NCI-H2227 (cell line): ENCODE results near the gene SLC24A1.
"Not testable (repeated sequence)": the region's sequence is repeated elsewhere in the genome, so short reads cannot be mapped to it uniquely, and the experiment has no call there.

ENCODE experiments used
- DNase-seq: peaks from one replicate; lab custom pipeline; 2025; ENCODE audit not compliant: unreplicated experiment; lab: John Stamatoyannopoulos, UW

Gene SLC24A1

DNA sequence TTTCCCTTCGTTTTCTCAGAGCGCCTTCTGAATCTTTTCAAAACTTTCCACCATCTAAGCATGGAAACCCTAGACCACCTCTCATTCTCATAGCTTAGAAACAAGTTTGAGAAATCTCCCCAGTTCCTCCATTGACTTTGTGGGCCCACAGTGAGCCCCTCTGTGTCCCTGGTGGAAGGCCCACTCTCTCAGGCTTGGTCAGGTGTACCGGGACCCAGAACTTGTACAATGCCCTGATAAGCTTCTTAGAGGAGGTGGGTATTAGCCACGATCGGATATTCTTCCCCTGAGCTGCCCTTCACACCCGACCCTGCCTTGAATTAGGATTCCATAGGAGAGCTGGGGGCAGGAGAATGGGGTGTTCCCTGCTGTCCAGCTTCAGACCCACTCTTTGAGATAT is at the start of gene SLC24A1:
TSS of gene SLC24A1 (plus strand) at position 301 of the 400 bp plus-strand sequence. CDS start 2,143 bp downstream, outside the sequence.
- no peak for DNase-seq

DNA sequence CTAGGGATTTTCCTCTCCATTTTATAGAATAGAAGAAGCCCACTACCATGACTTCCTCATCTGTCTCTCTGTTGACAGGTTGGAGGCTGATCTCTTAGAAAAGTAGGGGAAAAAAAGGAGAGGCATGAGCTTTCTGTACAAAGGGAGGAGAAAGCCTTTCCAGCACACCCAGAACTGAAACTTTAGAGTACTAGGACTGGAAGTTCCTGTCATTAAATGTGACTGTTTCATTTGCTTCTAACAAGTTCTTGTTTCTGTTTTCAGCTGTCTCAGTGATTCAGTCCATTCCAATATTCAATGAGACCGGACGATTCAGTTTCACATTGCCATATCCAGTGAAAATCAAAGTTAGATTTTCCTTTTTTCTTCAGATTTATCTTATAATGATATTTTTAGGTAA is 49.8 kb upstream of the SLC24A1 start:
- no peak for DNase-seq

DNA sequence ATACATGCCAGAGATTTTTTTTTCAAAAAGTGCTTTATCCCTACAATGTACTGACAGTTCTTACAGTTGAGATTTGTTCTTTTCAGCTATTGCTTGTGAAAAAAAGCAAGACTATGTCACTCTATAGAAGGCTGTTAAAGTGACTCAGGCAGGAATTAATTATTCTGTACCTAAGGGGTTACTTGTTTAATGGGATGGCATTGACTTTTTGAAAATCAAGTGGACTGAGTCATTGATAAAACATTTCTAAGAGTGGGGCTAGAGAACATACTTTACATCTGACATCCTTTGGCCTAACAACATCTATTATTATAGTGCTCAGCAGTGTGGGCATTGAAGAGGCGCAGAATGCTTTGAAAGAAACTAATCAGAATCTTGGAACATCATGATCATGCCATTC is 45.1 kb upstream of the SLC24A1 start:
- no peak for DNase-seq

DNA sequence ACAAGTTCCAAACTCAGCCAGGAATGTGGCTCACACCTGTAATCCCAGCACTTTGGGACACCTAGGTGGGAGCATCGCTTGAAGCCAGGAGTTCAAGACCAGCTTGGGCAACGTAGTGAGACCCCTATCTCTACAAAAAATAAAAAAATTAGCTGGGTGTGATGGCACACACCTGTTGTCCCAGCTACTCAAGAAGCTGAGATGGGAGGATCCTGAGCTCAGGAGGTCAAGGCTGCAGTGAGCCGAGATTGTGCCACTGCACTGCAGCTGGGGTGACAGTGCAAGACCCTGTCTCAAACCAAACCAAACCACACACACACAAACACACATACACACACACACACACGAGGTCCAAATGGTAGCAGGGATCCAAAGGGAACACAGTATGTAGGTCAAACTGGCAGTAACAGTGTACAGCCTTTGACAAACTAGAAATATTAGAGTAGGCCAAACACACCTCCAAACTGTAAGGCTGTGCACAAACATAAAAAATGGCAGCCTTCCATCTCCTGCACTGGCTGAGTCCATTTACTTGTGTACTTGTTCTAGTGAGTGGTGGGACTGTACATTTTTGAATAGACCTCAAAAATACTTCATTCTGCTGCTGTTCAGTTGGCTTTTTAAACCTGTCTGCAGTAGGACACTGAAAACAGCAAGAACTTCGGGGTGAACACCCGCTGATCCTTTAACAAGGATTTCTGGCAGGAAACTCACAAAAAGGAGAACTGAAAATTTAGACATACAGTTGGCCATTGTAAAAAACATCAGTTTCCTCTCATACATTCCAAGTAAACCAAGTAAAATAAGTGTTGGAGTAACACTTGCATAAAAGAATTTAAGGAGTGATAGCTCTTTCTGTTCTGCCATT is 44.4 kb upstream of the SLC24A1 start:
- no peak for DNase-seq

DNA sequence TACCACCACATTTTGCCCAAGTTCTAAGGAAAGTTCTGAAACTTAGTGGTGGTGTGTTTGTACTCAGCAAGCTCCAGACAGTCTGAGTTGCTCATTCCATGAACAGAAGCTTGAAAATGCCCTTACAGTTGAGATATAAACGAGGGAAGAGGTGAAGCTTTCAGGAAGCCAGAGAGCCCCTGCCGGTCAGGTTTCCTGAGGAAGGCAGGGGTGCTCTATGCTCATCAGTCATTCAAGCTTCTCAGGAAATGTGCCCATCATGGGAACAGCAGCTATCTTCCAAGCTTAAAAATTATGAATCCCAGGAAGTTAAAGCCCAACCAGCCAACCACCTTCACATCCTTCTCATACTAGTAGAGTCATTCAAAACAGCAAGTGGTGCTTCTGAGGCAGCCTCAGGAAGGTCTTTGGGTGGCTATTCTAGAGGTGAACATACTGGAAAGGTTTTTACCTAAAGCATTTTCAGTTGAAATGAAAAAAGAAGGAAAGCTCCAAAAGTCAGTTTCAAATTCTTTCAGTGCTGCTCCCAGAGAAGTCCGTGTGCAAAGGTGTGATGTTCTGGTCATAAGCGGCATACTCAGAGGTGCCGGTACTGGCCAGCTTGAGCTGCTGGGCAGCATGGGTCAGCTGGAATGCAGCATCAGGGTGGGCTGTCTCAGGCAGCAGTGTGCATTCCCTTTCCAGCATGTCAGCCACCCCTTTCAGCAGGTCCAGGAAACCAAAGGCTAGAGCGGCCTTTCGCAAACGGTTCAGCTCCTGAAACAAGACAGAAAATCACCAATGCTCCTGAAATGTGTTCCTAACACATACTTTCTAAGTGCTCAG is 42.6 kb upstream of the SLC24A1 start:
- no peak for DNase-seq

DNA sequence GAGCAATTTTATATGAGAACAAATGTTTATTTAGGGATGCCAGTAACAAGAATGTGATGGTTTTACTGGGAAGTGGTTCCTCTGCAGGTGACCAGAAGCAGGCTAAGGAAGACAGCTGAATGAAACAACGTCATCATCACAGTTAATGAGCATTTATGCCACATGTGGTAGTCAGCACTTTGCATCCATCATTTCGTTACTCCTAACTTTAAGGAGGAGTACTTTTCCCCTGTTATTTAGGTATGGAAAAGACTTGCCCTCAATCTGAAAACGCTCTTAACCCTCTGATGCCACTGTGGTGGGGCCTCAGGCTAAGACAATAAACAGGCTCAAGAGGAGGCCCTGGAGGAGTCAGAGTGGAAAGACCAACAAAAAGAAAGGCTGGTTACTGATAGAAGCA is 42.0 kb upstream of the SLC24A1 start:
- DNase-seq, result no peak

DNA sequence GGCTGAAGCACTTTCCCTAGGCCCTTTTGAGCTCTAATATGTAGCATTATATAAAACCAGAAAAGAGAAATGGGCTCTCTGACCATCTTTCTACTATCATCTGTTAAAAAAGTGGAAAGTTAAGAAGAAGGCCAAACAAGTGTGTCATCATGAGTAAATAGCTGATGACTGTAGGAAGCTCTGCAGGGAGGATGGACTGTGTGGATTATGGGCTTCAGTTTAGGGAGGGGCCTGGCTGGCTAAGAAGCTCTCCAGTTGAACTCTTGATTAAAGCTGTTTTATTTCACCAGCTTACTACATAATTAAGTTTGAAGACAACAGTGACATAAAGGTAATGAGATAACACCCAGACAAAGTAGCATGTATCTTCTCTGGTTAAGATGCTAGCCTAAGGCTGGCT is 41.5 kb upstream of the SLC24A1 start:
- DNase-seq, result no peak

DNA sequence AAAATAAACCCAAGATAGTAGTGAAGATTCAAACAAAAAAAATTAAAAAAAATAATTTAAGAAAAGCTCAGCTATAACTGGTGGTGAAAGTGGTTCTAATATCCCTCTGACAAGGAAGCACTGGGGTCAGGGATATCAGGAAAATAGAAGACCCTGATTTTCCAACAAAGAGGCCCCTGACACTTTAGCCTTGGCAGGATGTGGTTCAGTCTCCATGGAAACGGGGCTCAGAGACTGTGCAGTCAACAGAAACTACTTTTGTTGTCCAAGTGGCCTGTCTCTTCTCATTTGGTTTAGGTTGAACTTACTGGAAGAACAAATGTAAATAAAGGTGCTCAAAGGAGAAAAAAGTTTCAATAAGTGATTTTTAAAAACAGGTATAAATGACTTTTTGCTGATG is 38.0 kb upstream of the SLC24A1 start:
- no peak for DNase-seq

DNA sequence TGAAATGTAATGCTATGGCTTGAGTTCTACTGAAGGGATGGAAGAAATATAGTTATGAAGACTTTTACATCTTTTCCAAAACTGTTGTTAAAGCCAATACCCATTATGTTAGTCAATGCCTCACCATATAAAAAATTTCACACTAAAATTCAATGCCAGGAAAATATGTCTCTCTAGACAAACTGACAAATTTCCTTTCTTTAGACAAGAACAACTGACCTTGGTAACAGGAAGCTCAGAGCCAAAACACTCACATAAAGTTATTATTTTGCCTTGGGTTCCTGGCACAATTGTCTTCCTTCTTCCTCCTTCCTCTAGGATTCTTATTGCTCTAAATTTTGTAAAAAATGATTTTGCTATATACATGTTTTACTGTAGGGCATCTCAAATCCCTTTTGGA is 37.5 kb upstream of the SLC24A1 start:
- DNase-seq, result no peak

DNA sequence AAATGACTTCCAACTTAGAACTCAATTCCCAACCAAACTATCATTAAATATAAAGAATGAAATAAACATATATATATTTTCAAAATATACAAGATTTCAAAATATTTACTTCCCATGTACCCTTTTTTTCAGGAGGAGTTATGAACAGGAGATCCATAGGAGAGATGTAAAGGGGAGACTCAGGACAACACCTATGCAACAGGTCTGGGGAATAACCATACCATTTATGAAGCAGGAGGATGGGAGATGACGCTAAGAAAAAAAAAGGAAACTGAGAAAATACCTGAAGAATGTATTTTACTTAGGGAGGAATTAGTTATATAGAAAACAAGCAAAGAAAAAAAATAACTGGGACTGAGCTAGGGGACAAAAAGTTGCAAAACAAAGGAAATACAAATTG is 34.6 kb upstream of the SLC24A1 start:
- DNase-seq, result no peak

DNA sequence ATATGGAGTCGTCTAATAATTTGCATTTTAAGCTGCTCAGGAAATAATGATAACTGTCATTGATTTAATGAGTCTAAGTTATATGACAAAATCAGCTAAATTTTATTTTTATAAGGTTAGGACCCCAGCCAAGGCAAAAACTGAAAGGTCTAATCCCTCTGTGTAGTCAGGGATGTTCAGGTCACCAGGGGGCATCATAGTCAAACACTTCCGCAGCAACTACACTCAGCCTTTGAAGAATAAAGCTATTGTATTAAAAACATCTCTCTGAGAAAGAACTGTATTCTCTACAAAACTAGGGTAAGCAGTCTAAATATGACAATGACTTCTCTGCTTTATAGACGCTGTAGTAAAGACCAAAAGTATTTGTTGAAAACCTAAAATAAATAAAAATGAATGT is 25.8 kb upstream of the SLC24A1 start:
- DNase-seq, result no peak

DNA sequence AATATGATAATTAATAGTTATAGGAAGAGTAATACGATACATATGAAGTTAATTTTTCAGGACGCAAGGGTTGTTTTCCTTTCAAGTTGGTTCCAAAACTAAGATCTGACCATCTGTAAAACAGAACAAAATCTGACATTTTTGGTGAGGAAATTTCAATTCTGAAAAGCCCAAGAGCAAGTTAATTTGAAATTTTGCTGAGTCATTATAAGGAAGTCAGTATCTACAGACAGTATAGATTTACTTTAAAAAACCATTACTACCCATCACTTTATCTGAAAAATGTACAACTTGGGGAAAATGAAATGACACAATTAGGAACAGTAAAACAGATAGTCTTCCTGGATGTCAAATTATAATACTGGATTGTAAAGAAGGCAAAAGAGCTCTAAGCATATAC is 23.3 kb upstream of the SLC24A1 start:
- no peak for DNase-seq

DNA sequence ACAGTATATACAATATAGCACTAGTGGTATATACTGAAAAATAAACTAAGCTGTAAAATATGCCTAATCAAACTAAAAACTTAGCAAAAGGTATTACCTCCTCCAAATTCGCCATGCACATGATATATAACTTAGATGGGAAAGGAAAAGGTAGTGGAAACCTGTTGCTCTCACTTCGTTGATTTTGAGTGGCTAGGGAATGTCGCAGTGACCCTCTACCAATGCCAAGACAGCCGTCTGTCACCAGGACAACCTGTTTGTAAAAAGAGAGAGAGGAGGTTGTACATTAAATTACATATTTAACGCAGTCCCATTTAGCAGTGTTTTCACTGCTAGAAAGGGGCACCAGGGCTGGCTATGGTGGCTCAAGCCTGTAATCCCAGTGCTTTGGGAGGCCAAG is 22.1 kb upstream of the SLC24A1 start:
- DNase-seq, result no peak

DNA sequence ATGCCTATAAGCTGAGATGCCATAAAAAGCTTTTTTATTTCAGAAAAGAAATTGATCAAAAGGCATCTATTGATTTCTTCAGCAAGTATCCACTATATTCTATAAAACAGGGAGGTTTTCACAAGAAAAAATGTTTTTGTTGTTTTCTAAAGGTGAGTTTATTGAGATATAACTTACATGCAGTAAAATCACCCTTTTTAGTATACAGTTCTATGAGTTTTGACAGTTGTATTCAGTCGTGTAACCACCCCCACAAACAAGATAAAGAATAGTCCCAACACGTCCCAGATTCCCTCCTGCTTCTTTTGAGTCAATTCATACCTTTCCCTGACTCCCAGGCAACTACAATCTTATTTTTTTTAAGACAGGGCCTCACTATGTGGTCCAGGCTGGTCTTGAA is 18.6 kb upstream of the SLC24A1 start:
- no peak for DNase-seq

DNA sequence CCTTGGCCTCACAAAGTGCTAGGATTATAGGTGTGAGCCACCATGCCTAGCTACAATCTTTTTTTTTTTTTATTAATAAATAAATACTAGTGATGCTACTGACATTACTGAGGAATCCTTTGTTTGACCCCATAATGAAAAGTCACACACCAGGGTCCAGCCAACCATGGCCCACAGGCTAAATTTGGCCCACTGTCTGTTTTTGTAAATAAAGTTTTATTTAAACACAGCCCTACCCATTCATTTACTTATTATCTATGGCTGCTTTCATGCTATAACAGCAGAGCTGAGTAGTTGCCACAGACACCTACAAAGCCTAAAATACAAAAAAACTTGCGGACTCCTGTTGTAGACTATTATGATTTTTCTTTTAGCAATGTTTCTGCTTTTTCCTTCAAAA is 18.2 kb upstream of the SLC24A1 start:
- no peak for DNase-seq

DNA sequence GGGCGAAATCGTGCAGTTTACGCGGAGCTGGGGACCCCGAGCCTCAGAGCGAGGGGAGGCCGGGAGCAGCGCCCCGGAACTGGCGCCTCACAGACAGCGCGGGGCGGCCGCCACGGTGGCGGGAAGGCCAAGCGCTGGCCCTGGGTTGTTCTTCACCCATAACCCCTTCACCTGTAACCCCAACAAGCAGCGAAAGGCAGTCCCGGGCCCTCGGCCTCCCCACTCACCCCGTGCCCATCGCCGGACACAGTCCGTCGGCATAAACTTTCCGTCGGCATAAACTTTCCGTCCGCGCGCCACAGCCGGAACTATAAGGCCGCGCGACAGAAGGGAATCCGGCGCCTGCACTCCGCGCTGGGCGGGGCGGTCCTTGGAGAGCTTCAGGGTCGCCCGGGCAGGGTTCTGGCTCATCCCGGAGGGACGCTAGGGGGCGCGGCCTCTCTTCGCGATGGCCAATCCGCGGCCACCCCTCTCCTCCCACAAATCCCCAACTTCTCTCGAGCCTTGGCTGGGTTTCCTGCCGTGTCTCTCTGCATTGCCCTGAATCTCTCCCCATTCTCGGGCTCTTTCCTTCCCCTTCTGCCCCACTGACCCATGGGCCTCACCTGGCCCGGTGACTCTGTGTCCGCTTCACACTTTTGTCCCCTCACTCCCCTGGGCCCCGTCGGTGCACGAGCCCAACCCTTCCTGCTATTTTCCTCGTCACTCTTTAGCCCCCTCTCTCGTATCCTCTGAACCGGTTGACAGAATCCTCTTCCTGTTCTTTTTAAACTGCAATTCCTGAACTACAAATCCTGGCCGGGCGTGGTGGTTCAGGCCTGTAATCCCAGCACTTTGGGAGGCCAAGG is 10.6 kb upstream of the SLC24A1 start, which contains the start of gene INTS14:
TSS of gene INTS14 (minus strand) at position 261 of the 848 bp plus-strand sequence. CDS start 3,751 bp downstream, outside the sequence.
- peak; percentile 96 for DNase-seq

DNA sequence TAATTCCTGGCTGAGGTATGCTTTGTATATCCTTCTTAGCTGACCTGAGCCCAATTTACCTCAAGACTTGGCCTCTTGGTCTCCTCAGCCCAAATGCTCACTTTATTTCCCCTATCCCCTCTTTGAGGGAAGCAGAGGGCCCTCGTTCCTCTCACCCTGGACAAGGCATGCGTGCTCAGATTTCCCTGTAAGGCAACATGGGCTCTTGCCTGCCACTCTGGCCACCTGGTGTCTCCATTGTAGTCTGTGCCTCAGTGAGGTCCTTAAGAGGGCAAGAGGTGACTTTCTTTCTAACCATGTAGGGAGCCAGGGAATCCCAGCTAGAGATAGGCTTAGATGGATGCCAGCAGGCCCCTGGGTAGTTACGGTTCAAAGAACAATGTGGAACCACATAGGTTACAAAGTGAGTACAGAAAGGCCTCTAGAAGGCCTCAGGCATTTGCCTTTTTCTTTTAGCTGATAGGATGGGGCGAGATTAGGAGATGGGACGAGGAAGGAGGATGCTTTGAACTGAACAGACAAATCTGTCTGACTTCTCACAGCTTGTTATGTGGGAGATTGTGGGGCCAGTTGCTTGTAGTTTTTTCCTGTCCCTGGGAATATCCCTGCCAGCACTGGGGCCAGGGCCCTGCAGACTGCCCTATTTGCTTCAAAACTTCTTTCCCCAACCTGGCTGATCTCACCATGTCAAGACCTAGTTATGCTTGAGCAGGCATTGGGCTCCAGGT is 9.7 kb upstream of the SLC24A1 start:
- no peak for DNase-seq

DNA sequence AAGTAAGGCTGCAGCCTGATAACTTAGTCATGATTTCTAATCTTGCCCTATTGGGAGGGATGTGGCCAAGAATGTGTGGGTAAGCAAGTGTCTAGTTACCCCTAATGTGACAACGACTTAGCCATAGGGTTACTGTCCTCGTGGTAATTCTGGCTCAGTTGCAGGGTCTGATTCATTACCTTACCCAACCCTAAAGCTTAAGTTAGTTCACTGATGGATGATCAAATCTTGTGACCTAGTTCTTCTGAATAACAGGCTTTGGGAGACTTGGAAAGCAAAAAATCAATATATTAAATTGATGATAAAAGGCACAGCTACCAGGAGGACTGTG is 9.2 kb upstream of the SLC24A1 start:
- DNase-seq, result no peak

DNA sequence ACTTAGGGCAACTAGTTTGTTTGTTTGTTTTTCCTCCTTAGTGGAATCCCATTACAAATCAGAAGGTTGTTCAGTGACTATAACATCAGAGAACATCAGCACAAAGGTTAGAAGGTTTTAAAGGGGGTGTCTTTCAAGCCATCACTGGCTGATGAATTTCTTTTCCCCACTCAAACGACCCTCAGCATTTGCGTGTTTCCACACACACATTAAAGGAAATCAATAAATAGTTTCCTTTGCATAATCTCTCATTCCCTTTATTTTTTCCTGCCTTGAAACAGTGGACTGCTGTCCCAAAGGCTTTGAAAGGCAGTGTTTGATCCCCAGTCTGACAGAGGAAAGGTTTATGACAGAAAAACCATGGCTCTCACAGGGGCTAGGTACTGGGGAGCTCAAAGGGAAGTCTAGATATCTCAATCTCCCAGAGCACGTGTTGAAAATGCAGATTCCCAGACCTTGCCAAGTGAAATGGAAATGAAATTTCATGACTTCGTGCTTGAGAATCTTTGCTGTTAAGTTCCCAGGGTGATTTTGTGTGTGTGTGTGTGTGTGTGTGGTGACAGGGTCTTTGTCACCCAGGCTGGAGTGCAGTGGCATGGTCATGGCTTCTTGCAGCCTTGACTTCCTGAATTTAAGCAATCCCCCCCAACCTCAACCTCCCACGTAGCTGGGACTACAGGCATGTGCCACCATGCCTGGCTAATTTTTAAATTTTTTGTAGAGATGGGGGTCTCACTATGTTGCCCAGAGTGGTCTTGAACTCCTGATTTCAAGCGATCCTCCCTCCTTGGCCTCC is 8.6 kb upstream of the SLC24A1 start:
- no peak for DNase-seq

DNA sequence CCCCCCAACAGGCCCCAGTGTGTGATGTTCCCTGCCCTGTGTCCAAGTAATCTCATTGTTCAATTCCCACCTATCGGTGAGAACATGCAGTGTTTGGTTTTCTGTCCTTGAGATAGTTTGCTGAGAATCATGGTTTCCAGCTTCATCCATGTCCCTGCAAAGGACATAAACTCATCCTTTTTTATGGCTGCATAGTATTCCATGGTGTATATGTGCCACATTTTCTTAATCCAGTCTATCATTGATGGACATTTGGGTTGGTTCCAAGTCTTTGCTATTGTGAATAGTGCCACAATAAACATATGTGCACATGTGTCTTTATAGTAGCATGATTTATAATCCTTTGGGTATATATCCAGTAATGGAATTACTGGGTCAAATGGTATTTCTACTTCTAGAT is 5.9 kb upstream of the SLC24A1 start:
- DNase-seq, result not testable (repeated sequence)
